H1 (cell line): Measurements from ENCODE around the gene MIB1. TPM values are rescaled to one million over a fixed set of nuclear protein-coding genes. Genes with fewer than 3 reads are reported as not detected.

Experiments
- CTCF ChIA-PET: fragments of 300-600 bp; sonication (Branson Sonifier 250); formaldehyde crosslinking; loops from one replicate; lab custom pipeline; 2021; ENCODE audit not compliant: partially characterized antibody; lab: Charles Lee
- POLR2A ChIA-PET: fragments of 300-600 bp; sonication (Branson Sonifier 250); formaldehyde crosslinking; loops from one replicate; lab custom pipeline; 2021; ENCODE audit warnings: inconsistent platforms; ENCODE audit not compliant: partially characterized antibody; lab: Charles Lee
- DNase-seq, 2 experiments: peaks; one replicate each; pipeline versions ENCODE4 v3.0.0 to v3.0.0-alpha.2; 2010 to 2022; ENCODE audit warnings: low spot score in 2 of 2, low read depth in 1 of 2, mixed read lengths in 1 of 2
- FAIRE-seq: peaks from 2 replicates; lab custom pipeline; 2011; peaks lifted over from hg19 to GRCh38; lab: Jason Lieb, UNC
- H2AFZ ChIP-seq: 2 replicates; pipeline ENCODE4 v1.8.1; 2012; ENCODE audit warnings: low read length, inconsistent platforms
- H2AK5ac ChIP-seq: 2 replicates; pipeline ENCODE4 v1.6.1; 2013; ENCODE audit warnings: low read depth, low read length
- H2BK120ac ChIP-seq: replicated peaks from 2 replicates; pipeline ENCODE3; 2013; ENCODE audit warnings: low read depth, low read length, inconsistent platforms
- H2BK12ac ChIP-seq: 2 replicates; pipeline ENCODE4 v1.6.1; 2013; ENCODE audit warnings: low read depth, low read length
- H2BK15ac ChIP-seq: 2 replicates; pipeline ENCODE4 v1.6.1; 2013; ENCODE audit warnings: low read length
- H2BK20ac ChIP-seq: 2 replicates; pipeline ENCODE4 v1.6.1; 2013; ENCODE audit warnings: low read length
- H2BK5ac ChIP-seq: 2 replicates; pipeline ENCODE4 v1.6.1; 2013; ENCODE audit warnings: low read depth, low read length
- H3K14ac ChIP-seq: 2 replicates; pipeline ENCODE4 v1.6.1; 2013; ENCODE audit warnings: inconsistent platforms; ENCODE audit not compliant: insufficient read length
- H3K18ac ChIP-seq: 2 replicates; pipeline ENCODE4 v1.6.1; 2013; ENCODE audit warnings: low read length; ENCODE audit errors: extremely low read depth
- H3K23ac ChIP-seq: 2 replicates; pipeline ENCODE4 v1.6.1; 2013; ENCODE audit warnings: inconsistent platforms; ENCODE audit not compliant: insufficient read length
- H3K23me2 ChIP-seq: 2 replicates; pipeline ENCODE4 v1.6.1; 2013; ENCODE audit warnings: low read depth, low read length
- H3K27ac ChIP-seq: 2 replicates; pipeline ENCODE4 v1.6.1; 2011; ENCODE audit warnings: low read depth, low read length, inconsistent platforms
- H3K27me3 ChIP-seq, 4 experiments: replicated peaks in 1 of 4; 1 replicate in 1 of 4; 2 replicates in 3 of 4; pipeline versions ENCODE4 v1.6.1 to v1.8.1; 2011 to 2013; ENCODE audit warnings: low read length in 3 of 4, mild to moderate bottlenecking in 3 of 4, inconsistent platforms in 2 of 4, mixed read lengths in 2 of 4, moderate library complexity in 1 of 4; ENCODE audit not compliant: control insufficient read depth in 3 of 4, insufficient read depth in 3 of 4; ENCODE audit errors: extremely low read depth in 1 of 4
- H3K36me3 ChIP-seq, 4 experiments: 2 replicates each; pipeline versions ENCODE4 v1.6.1 to v1.8.1; 2011 to 2013; ENCODE audit warnings: mild to moderate bottlenecking in 4 of 4, low read length in 3 of 4, moderate library complexity in 2 of 4, control low read depth in 1 of 4, inconsistent platforms in 1 of 4; ENCODE audit not compliant: insufficient read depth in 4 of 4, control insufficient read depth in 2 of 4
- H3K4ac ChIP-seq: replicated peaks from 2 replicates; pipeline ENCODE3; 2013; ENCODE audit warnings: low read length, low read depth, mixed read lengths, inconsistent platforms; ENCODE audit not compliant: insufficient read length
- H3K4me1 ChIP-seq, 4 experiments: replicated peaks in 1 of 4; 1 replicate in 1 of 4; 2 replicates in 3 of 4; pipeline versions ENCODE4 v1.6.1 to v1.8.1; 2011 to 2013; ENCODE audit warnings: low read length in 3 of 4, inconsistent platforms in 2 of 4, mixed read lengths in 1 of 4; ENCODE audit not compliant: insufficient read depth in 4 of 4, control insufficient read depth in 3 of 4
- H3K4me2 ChIP-seq, 2 experiments: 2 replicates each; pipeline versions ENCODE4 v1.6.1 to v1.8.1; 2011 to 2013; ENCODE audit warnings: low read depth in 2 of 2, low read length in 2 of 2, control low read depth in 1 of 2, inconsistent platforms in 1 of 2, mild to moderate bottlenecking in 1 of 2; ENCODE audit not compliant: insufficient read depth in 1 of 2
- H3K4me3 ChIP-seq, 4 experiments: fragments of 200-600, 300-600 bp in 1 of 4; sonication (generic), shearing (Covaris generic), sonication (Bioruptor Twin) in 1 of 4; 2 replicates each; pipeline versions ENCODE4 v1.5.1 to v1.8.1; 2011 to 2016; ENCODE audit warnings: low read length in 4 of 4, low read depth in 3 of 4, control low read depth in 2 of 4, inconsistent platforms in 2 of 4, mild to moderate bottlenecking in 2 of 4, mixed read lengths in 1 of 4, moderate library complexity in 1 of 4; ENCODE audit not compliant: insufficient read depth in 2 of 4; ENCODE audit errors: extremely low read depth in 1 of 4
- H3K56ac ChIP-seq: replicated peaks from 2 replicates; pipeline ENCODE3; 2013; ENCODE audit warnings: low read depth, mild to moderate bottlenecking, mixed read lengths, low read length, inconsistent platforms; ENCODE audit not compliant: insufficient read length
- H3K79me1 ChIP-seq: 2 replicates; pipeline ENCODE4 v1.6.1; 2013; ENCODE audit warnings: low read depth, low read length, control low read depth
- H3K79me2 ChIP-seq, 2 experiments: 2 replicates each; pipeline versions ENCODE4 v1.6.1 to v1.8.1; 2012 to 2013; ENCODE audit warnings: low read length in 2 of 2, mild to moderate bottlenecking in 2 of 2, inconsistent platforms in 1 of 2; ENCODE audit not compliant: insufficient read depth in 2 of 2, control insufficient read depth in 1 of 2
- H3K9ac ChIP-seq, 4 experiments: replicated peaks in 1 of 4; 1 replicate in 1 of 4; 2 replicates in 3 of 4; pipeline versions ENCODE4 v1.6.1 to v1.8.1; 2011 to 2013; ENCODE audit warnings: low read depth in 3 of 4, low read length in 3 of 4, control low read depth in 2 of 4, mild to moderate bottlenecking in 2 of 4, moderate library complexity in 2 of 4, inconsistent platforms in 1 of 4; ENCODE audit errors: extremely low read depth in 1 of 4
- H3K9me3 ChIP-seq, 2 experiments: 2 replicates each; pipeline versions ENCODE4 v1.6.1 to v1.8.1; 2012 to 2013; ENCODE audit warnings: mild to moderate bottlenecking in 2 of 2, moderate library complexity in 2 of 2, control low read depth in 1 of 2, inconsistent platforms in 1 of 2, low read depth in 1 of 2, low read length in 1 of 2, mixed read lengths in 1 of 2; ENCODE audit not compliant: insufficient read depth in 2 of 2
- H4K20me1 ChIP-seq, 2 experiments: replicated peaks in 1 of 2; 2 replicates each; pipeline versions ENCODE3 to v1.8.1; 2011 to 2013; ENCODE audit warnings: inconsistent platforms in 2 of 2, low read length in 2 of 2, mild to moderate bottlenecking in 1 of 2; ENCODE audit not compliant: insufficient read depth in 2 of 2, control insufficient read depth in 1 of 2
- H4K5ac ChIP-seq: 2 replicates; pipeline ENCODE4 v1.6.1; 2013; ENCODE audit warnings: low read length, low read depth, mixed read lengths, inconsistent platforms; ENCODE audit not compliant: insufficient read length
- H4K8ac ChIP-seq: 2 replicates; pipeline ENCODE4 v1.8.0; 2013; ENCODE audit warnings: mild to moderate bottlenecking, moderate library complexity, low read length, inconsistent platforms; ENCODE audit not compliant: insufficient read depth; ENCODE audit errors: extremely low read depth
- H4K91ac ChIP-seq: replicated peaks from 2 replicates; pipeline ENCODE3; 2013; ENCODE audit warnings: low read length, mixed read lengths, inconsistent platforms; ENCODE audit not compliant: insufficient read length
- CBX5 ChIP-seq: fragments of 300-800, 300-1000 bp; sonication (generic); IDR thresholded peaks from 2 replicates; pipeline ENCODE4 v1.7.1; 2016; ENCODE audit warnings: antibody characterized with exemption, low read length, low read depth
- GABPA ChIP-seq: IDR thresholded peaks from 2 replicates; pipeline ENCODE4 v1.6.1; 2011; ENCODE audit warnings: mild to moderate bottlenecking, low read length, moderate library complexity, borderline replicate concordance; ENCODE audit not compliant: insufficient read depth
- KDM1A ChIP-seq: fragments of 200-600, 300-600 bp; sonication (generic); IDR thresholded peaks from 2 replicates; pipeline ENCODE4 v1.7.1; 2016; ENCODE audit warnings: mild to moderate bottlenecking, low read length, borderline replicate concordance
- RNF2 ChIP-seq: fragments of 200-900, 300-1000 bp; sonication (generic); IDR thresholded peaks from 2 replicates; pipeline ENCODE4 v1.7.1; 2016; ENCODE audit warnings: borderline replicate concordance, low read depth, mild to moderate bottlenecking, antibody characterized with exemption, low read length; ENCODE audit not compliant: poor library complexity, severe bottlenecking; ENCODE audit errors: missing control alignments
- RXRA ChIP-seq: IDR thresholded peaks from 2 replicates; pipeline ENCODE4 v1.6.1; 2011; ENCODE audit warnings: low read depth, mild to moderate bottlenecking, low read length, moderate library complexity; ENCODE audit not compliant: insufficient read depth
- WGBS, 2 experiments: shearing (Covaris generic) in 1 of 2; methylation state at CpG; one replicate each; pipeline versions ENCODE4 v1.1.6 to v1.1.7; 2013 to 2015; ENCODE audit warnings: low lambda C conversion rate in 2 of 2, mixed read lengths in 2 of 2, inconsistent platforms in 1 of 2, low coverage in 1 of 2, missing lambda C conversion rate in 1 of 2; ENCODE audit not compliant: insufficient replicate concordance in 2 of 2, insufficient coverage in 1 of 2, insufficient read length in 1 of 2; ENCODE audit errors: extremely low coverage in 1 of 2, missing lambda C conversion rate in 1 of 2; 5-methylcytosine and 5-hydroxymethylcytosine counted together
- polyA plus RNA-seq, 7 experiments: library from polyadenylated mRNA; depleted of rRNA in 3 of 7; stranded (reverse) in 5 of 7; unstranded in 2 of 7; fragments of >200 nt in 5 of 7; fragments of 200-250 nt in 2 of 7; gene quantifications; 1 replicate in 5 of 7; 2 replicates in 1 of 7; 4 replicates in 1 of 7; pipeline versions ENCODE4 v1.2.1 to v1.2.3, GENCODE V29; 2011 to 2013; ENCODE audit warnings: missing spikeins in 2 of 7, mixed read lengths in 2 of 7
- total RNA-seq: library from RNA; stranded (reverse); fragmentation: NEBNext Ultra II Directional; extraction: Animal tissue kit (Norgen Biotek cat#: 25700); gene quantifications from 2 replicates; pipeline ENCODE4 v1.2.1, GENCODE V29; 2021

The MIB1 gene
- total and polyA plus RNA-seq, 2 of the 8 experiments (the other 6 are each of a cell fraction or from before 2014, with no cell fraction given): 8.2 to 60.3 TPM

- Histone ChIP-seq H2BK120ac (no peak overlapping the region), H3K23ac (no peak overlapping the region), H3K27me3 (no peaks in the 10 kb centered on the region; a peak in 1 of 7 replicates), H2BK5ac (no peak overlapping the region), H3K4me2 (no peak overlapping the region), H4K5ac (no peak overlapping the region), H4K8ac (no peak overlapping the region), H3K4ac (no peak overlapping the region), H3K4me3 (no peak overlapping the region), H4K91ac (no peak overlapping the region), H2BK20ac (no peak overlapping the region), H3K9me3 (peaks cover 8 to 10% of the 10 kb centered on the region in 2 experiments; a peak in 2 of 4 replicates), H3K23me2 (no peaks in the 10 kb centered on the region), H3K56ac (no peak overlapping the region), H3K79me2 (no peaks in the 10 kb centered on the region), H3K4me1 (no peaks in the 10 kb centered on the region), H4K20me1 (no peaks in the 10 kb centered on the region), H2AK5ac (no peak overlapping the region), H3K9ac (no peak overlapping the region), H3K18ac (no peak overlapping the region), H2AFZ (no peak overlapping the region)
- CTCF ChIA-PET: no interaction called here
- FAIRE-seq: no peak
- POLR2A ChIA-PET: no interaction called here
- DNase-seq: no peak
- TF ChIP-seq GABPA (no peak), RXRA (no peak), CBX5 (no peak), KDM1A (no peak), RNF2 (no peak)
- TF ChIP-seq, all 59 proteins: peak for 0
- Histone ChIP-seq H3K14ac (no peak overlapping the region), H3K79me1 (no peaks in the 10 kb centered on the region), H3K36me3 (no peaks in the 10 kb centered on the region), H2BK12ac (no peak overlapping the region), H3K27ac (no peak overlapping the region), H2BK15ac (no peak overlapping the region)
- WGBS, 2 experiments: 80% methylated on average over 1 of the region's 1 CpG; no CpG with 5 or more reads in 1 of the 2 experiments
These were observed 149.0 kb downstream of the MIB1 start for GRCh38 chr18:21889570-21889969.
